NCI-H1694 (cell line): Measurements from ENCODE around the gene REN.
A peak's percentile ranks its signal among the peaks of the same experiment; 100 is the strongest.

Experiments used
- DNase-seq: peaks from one replicate; lab custom pipeline; 2025; lab: John Stamatoyannopoulos, UW

The REN gene

GRCh38 chr1:204153667-204154066 is 12.5 kb downstream of the REN start:
- DNase-seq = no peak

- DNase-seq = no peak
These were observed 13.7 kb downstream of the REN start for GRCh38 chr1:204152310-204153044.

GRCh38 chr1:204151552-204152309 is 14.4 kb downstream of the REN start, which contains the start of gene ETNK2:
Gene ETNK2 (minus strand): TSS chr1:204152044. CDS start chr1:204151852, 192 bp downstream.
- DNase-seq = peak; percentile 23

GRCh38 chr1:204150702-204151551 is 15.2 kb downstream of the REN start:
- no peak for DNase-seq

GRCh38 chr1:204149635-204150565 is 16.2 kb downstream of the REN start:
- DNase-seq = no peak

GRCh38 chr1:204149107-204149506 is 17.0 kb downstream of the REN start:
- DNase-seq = no peak

GRCh38 chr1:204147406-204148383 is 18.4 kb downstream of the REN start:
- DNase-seq = no peak

GRCh38 chr1:204146965-204147364 is 19.2 kb downstream of the REN start:
- no peak for DNase-seq

- no peak for DNase-seq
These were observed 19.8 kb downstream of the REN start for GRCh38 chr1:204146309-204146708.

GRCh38 chr1:204145033-204145504 is 21.1 kb downstream of the REN start:
- no peak for DNase-seq

GRCh38 chr1:204143276-204144041 is 22.7 kb downstream of the REN start:
- no peak for DNase-seq

- no peak for DNase-seq
These were observed 23.8 kb downstream of the REN start for GRCh38 chr1:204142032-204142974.

- no peak for DNase-seq
These were observed 25.0 kb downstream of the REN start for GRCh38 chr1:204141131-204141530.

- no peak for DNase-seq
These were observed 26.2 kb downstream of the REN start for GRCh38 chr1:204139952-204140351.

GRCh38 chr1:204139088-204139487 is 27.0 kb downstream of the REN start:
- DNase-seq = no peak

GRCh38 chr1:204136814-204137213 is 29.3 kb downstream of the REN start:
- DNase-seq = no peak

- DNase-seq = no peak
These were observed 32.0 kb downstream of the REN start for GRCh38 chr1:204134103-204134502.

- no peak for DNase-seq
These were observed 33.4 kb downstream of the REN start for GRCh38 chr1:204132718-204133117.
